Rectal smooth muscle tissue (tissue), 1 donor: Measurements from ENCODE around the gene FGGY.

Experiments
- H3K27ac ChIP-seq: one replicate; pipeline ENCODE4 v1.7.0; 2013; ENCODE audit warnings: low read depth, low read length, inconsistent platforms
- H3K27me3 ChIP-seq: one replicate; pipeline ENCODE4 v1.7.0; 2013; ENCODE audit warnings: low read length; ENCODE audit not compliant: control insufficient read depth, insufficient read depth
- H3K36me3 ChIP-seq: one replicate; pipeline ENCODE4 v1.7.0; 2013; ENCODE audit warnings: low read length; ENCODE audit not compliant: control insufficient read depth, insufficient read depth
- H3K4me1 ChIP-seq: one replicate; pipeline ENCODE4 v1.7.0; 2013; ENCODE audit warnings: low read length; ENCODE audit not compliant: control insufficient read depth, insufficient read depth
- H3K4me3 ChIP-seq: one replicate; pipeline ENCODE4 v1.7.0; 2013; ENCODE audit warnings: low read length
- H3K9ac ChIP-seq: one replicate; pipeline ENCODE4 v1.7.0; 2013; ENCODE audit warnings: low read length

Gene FGGY

GRCh38 chr1:59390307-59390706 lies 93.4 kb downstream of the FGGY start:
- Histone ChIP-seq H3K36me3 (no peaks in the 10 kb centered on the region), H3K4me3 (no peak overlapping the region), H3K9ac (no peak overlapping the region), H3K27ac (no peak overlapping the region), H3K4me1 (peaks cover 24% of the 10 kb centered on the region), H3K27me3 (no peaks in the 10 kb centered on the region)

- H3K27ac ChIP-seq, result peak overlapping the region; percentile 94
- no peaks in the 10 kb centered on the region for H3K36me3 ChIP-seq
- no peak overlapping the region for H3K4me3 ChIP-seq
- H3K27me3 ChIP-seq, result no peaks in the 10 kb centered on the region
- H3K9ac ChIP-seq, result no peak overlapping the region
- H3K4me1 ChIP-seq, result peaks cover 24% of the 10 kb centered on the region
Observed at GRCh38 chr1:59391212-59392179, 94.6 kb downstream of the FGGY start.

- peak overlapping the region; percentile 94 for H3K27ac ChIP-seq
- H3K4me1 ChIP-seq, result peaks cover 24% of the 10 kb centered on the region
- H3K9ac ChIP-seq, result no peak overlapping the region
- H3K27me3 ChIP-seq, result no peaks in the 10 kb centered on the region
- no peaks in the 10 kb centered on the region for H3K36me3 ChIP-seq
- no peak overlapping the region for H3K4me3 ChIP-seq
Observed at GRCh38 chr1:59393211-59394180, 96.6 kb downstream of the FGGY start.

GRCh38 chr1:59394706-59395425 lies 98.0 kb downstream of the FGGY start:
- H3K4me3 ChIP-seq, result no peak overlapping the region
- no peaks in the 10 kb centered on the region for H3K36me3 ChIP-seq
- peak overlapping the region; percentile 94 for H3K27ac ChIP-seq
- no peak overlapping the region for H3K9ac ChIP-seq
- H3K27me3 ChIP-seq, result no peaks in the 10 kb centered on the region
- peaks cover 24% of the 10 kb centered on the region for H3K4me1 ChIP-seq

- H3K4me1 ChIP-seq, result peaks cover 24% of the 10 kb centered on the region
- no peaks in the 10 kb centered on the region for H3K36me3 ChIP-seq
- no peaks in the 10 kb centered on the region for H3K27me3 ChIP-seq
- no peak overlapping the region for H3K27ac ChIP-seq
- no peak overlapping the region for H3K4me3 ChIP-seq
- H3K9ac ChIP-seq, result no peak overlapping the region
Observed at GRCh38 chr1:59396387-59396786, 99.5 kb downstream of the FGGY start.

- H3K4me3 ChIP-seq, result no peak overlapping the region
- H3K27me3 ChIP-seq, result no peaks in the 10 kb centered on the region
- no peak overlapping the region for H3K9ac ChIP-seq
- H3K4me1 ChIP-seq, result peaks cover 20% of the 10 kb centered on the region
- no peaks in the 10 kb centered on the region for H3K36me3 ChIP-seq
- H3K27ac ChIP-seq, result no peak overlapping the region
Observed at GRCh38 chr1:59397139-59397858, 100.4 kb downstream of the FGGY start.

GRCh38 chr1:59399642-59400041 lies 102.7 kb downstream of the FGGY start:
- Histone ChIP-seq H3K9ac (no peak overlapping the region), H3K27me3 (no peaks in the 10 kb centered on the region), H3K27ac (no peak overlapping the region), H3K4me3 (no peak overlapping the region), H3K36me3 (no peaks in the 10 kb centered on the region), H3K4me1 (peaks cover 2% of the 10 kb centered on the region)

GRCh38 chr1:59401581-59401980 lies 104.7 kb downstream of the FGGY start:
- Histone ChIP-seq H3K27ac (no peak overlapping the region), H3K4me3 (no peak overlapping the region), H3K36me3 (no peaks in the 10 kb centered on the region), H3K4me1 (no peaks in the 10 kb centered on the region), H3K27me3 (no peaks in the 10 kb centered on the region), H3K9ac (no peak overlapping the region)

GRCh38 chr1:59404796-59405195 lies 107.9 kb downstream of the FGGY start:
- no peak overlapping the region for H3K27ac ChIP-seq
- H3K36me3 ChIP-seq, result no peaks in the 10 kb centered on the region
- no peaks in the 10 kb centered on the region for H3K27me3 ChIP-seq
- H3K4me3 ChIP-seq, result no peak overlapping the region
- H3K4me1 ChIP-seq, result peaks cover 5% of the 10 kb centered on the region
- H3K9ac ChIP-seq, result no peak overlapping the region

- H3K9ac ChIP-seq, result no peak overlapping the region
- H3K4me1 ChIP-seq, result peaks cover 5% of the 10 kb centered on the region
- H3K4me3 ChIP-seq, result no peak overlapping the region
- no peak overlapping the region for H3K27ac ChIP-seq
- H3K36me3 ChIP-seq, result no peaks in the 10 kb centered on the region
- no peaks in the 10 kb centered on the region for H3K27me3 ChIP-seq
Observed at GRCh38 chr1:59406437-59407164, 109.7 kb downstream of the FGGY start.

- no peak overlapping the region for H3K27ac ChIP-seq
Observed at GRCh38 chr1:59408608-59409240, 111.8 kb downstream of the FGGY start.

More at GRCh38 chr1:59408608-59409240, 111.8 kb downstream of the FGGY start:
- no peaks in the 10 kb centered on the region for H3K36me3 ChIP-seq
- no peak overlapping the region for H3K9ac ChIP-seq
- no peaks in the 10 kb centered on the region for H3K27me3 ChIP-seq
- no peak overlapping the region for H3K4me3 ChIP-seq
- H3K4me1 ChIP-seq, result peaks cover 5% of the 10 kb centered on the region
